IMR-90 (cell line): ENCODE measurements around the gene STAT3. TPM values are rescaled to one million over a fixed set of nuclear protein-coding genes. Genes with fewer than 3 reads are reported as not detected.

ENCODE experiments used
- ATAC-seq: fragments of 200-7000 bp; cut with Tn5 transposase; 2 replicates; pipeline ENCODE4 v1.9.1; 2020; ENCODE audit warnings: low read depth, mild to moderate bottlenecking, moderate library complexity
- BruUV-seq: library from RNA; stranded (reverse); fragments of 400-500 nt; replicated peaks from 2 replicates; lab custom pipeline; 2021; lab: Mats Ljungman, UMichigan
- CTCF ChIA-PET: fragments of 300-600 bp; formaldehyde crosslinking; extraction: SDS; loops from one replicate; lab custom pipeline; 2021; ENCODE audit warnings: antibody characterized with exemption; lab: Yijun Ruan, JAX
- POLR2A ChIA-PET: fragments of 300-600 bp; sonication (Branson Sonifier 250); formaldehyde crosslinking; loops from one replicate; lab custom pipeline; 2022; ENCODE audit warnings: antibody characterized with exemption; ENCODE audit not compliant: unreplicated experiment; lab: Charles Lee
- DNase-seq: peaks from one replicate; pipeline ENCODE4 v3.0.0; 2013
- H2AFZ ChIP-seq: replicated peaks from 2 replicates; pipeline ENCODE3; 2013; ENCODE audit warnings: low read length, mild to moderate bottlenecking; ENCODE audit not compliant: poor library complexity
- H2AK5ac ChIP-seq: 2 replicates; pipeline ENCODE4 v1.6.1; 2013; ENCODE audit warnings: low read depth, low read length, inconsistent platforms
- H2AK9ac ChIP-seq: replicated peaks from 2 replicates; pipeline ENCODE3; 2013; ENCODE audit warnings: mild to moderate bottlenecking, low read depth, low read length, moderate library complexity; ENCODE audit not compliant: poor library complexity
- H2BK120ac ChIP-seq: 2 replicates; pipeline ENCODE4 v1.6.1; 2013; ENCODE audit warnings: low read depth, low read length, inconsistent platforms
- H2BK15ac ChIP-seq: 3 replicates; pipeline ENCODE4 v1.6.1; 2013; ENCODE audit warnings: low read depth, low read length, inconsistent platforms
- H2BK20ac ChIP-seq: 2 replicates; pipeline ENCODE4 v1.6.1; 2013; ENCODE audit warnings: low read depth, mild to moderate bottlenecking, inconsistent platforms, low read length, moderate library complexity
- H2BK5ac ChIP-seq: 2 replicates; pipeline ENCODE4 v1.6.1; 2013; ENCODE audit warnings: mild to moderate bottlenecking, low read depth, low read length, inconsistent platforms; ENCODE audit not compliant: poor library complexity, severe bottlenecking
- H3K14ac ChIP-seq: replicated peaks from 2 replicates; pipeline ENCODE4 v1.6.1; 2013; ENCODE audit warnings: low read depth, low read length, inconsistent platforms
- H3K18ac ChIP-seq: 2 replicates; pipeline ENCODE4 v1.6.1; 2013; ENCODE audit warnings: low read depth, low read length, control low read depth
- H3K23ac ChIP-seq: 2 replicates; pipeline ENCODE4 v1.6.1; 2013; ENCODE audit warnings: low read depth, low read length, inconsistent platforms
- H3K27ac ChIP-seq: 2 replicates; pipeline ENCODE4 v1.5.1; 2013; ENCODE audit warnings: mild to moderate bottlenecking, control low read depth, low read length; ENCODE audit not compliant: insufficient read depth
- H3K27me3 ChIP-seq: 2 replicates; pipeline ENCODE4 v1.6.1; 2013; ENCODE audit warnings: low read length; ENCODE audit not compliant: control insufficient read depth, insufficient read depth
- H3K36me3 ChIP-seq: 2 replicates; pipeline ENCODE4 v1.6.1; 2013; ENCODE audit warnings: low read length, mixed read lengths; ENCODE audit not compliant: control insufficient read depth, insufficient read depth
- H3K4ac ChIP-seq: 2 replicates; pipeline ENCODE4 v1.6.1; 2013; ENCODE audit warnings: low read depth, low read length, inconsistent platforms
- H3K4me1 ChIP-seq: 2 replicates; pipeline ENCODE4 v1.6.1; 2013; ENCODE audit warnings: low read length, mixed read lengths; ENCODE audit not compliant: control insufficient read depth, insufficient read depth
- H3K4me2 ChIP-seq: 2 replicates; pipeline ENCODE4 v1.6.1; 2013; ENCODE audit warnings: low read depth, mild to moderate bottlenecking, control low read depth, low read length, moderate library complexity
- H3K4me3 ChIP-seq: 2 replicates; pipeline ENCODE4 v1.5.1; 2013; ENCODE audit warnings: low read depth, mild to moderate bottlenecking, control low read depth, low read length, moderate library complexity; ENCODE audit not compliant: insufficient read depth
- H3K56ac ChIP-seq: 2 replicates; pipeline ENCODE4 v1.6.1; 2013; ENCODE audit warnings: low read length, inconsistent platforms; ENCODE audit not compliant: insufficient read depth; ENCODE audit errors: extremely low read depth
- H3K79me1 ChIP-seq, 2 experiments: 2 replicates each; pipeline ENCODE4 v1.6.1; 2013; ENCODE audit warnings: low read length in 2 of 2, inconsistent platforms in 1 of 2, low read depth in 1 of 2
- H3K9ac ChIP-seq: 2 replicates; pipeline ENCODE4 v1.6.1; 2013; ENCODE audit warnings: low read depth, low read length, control low read depth
- H3K9me1 ChIP-seq: 2 replicates; pipeline ENCODE4 v1.6.1; 2013; ENCODE audit warnings: low read length, inconsistent platforms; ENCODE audit not compliant: insufficient read depth
- H3K9me3 ChIP-seq: 2 replicates; pipeline ENCODE4 v1.6.1; 2013; ENCODE audit warnings: low read length; ENCODE audit not compliant: control insufficient read depth, insufficient read depth
- H4K20me1 ChIP-seq: 2 replicates; pipeline ENCODE4 v1.6.1; 2013; ENCODE audit warnings: low read length, inconsistent platforms; ENCODE audit not compliant: insufficient read depth
- H4K5ac ChIP-seq: 2 replicates; pipeline ENCODE4 v1.6.1; 2013; ENCODE audit warnings: mild to moderate bottlenecking, low read depth, low read length, control low read depth
- H4K8ac ChIP-seq, 2 experiments: 2 replicates each; pipeline ENCODE4 v1.6.1; 2013; ENCODE audit warnings: low read depth in 2 of 2, low read length in 2 of 2, control low read depth in 1 of 2, inconsistent platforms in 1 of 2
- H4K91ac ChIP-seq: 2 replicates; pipeline ENCODE4 v1.6.1; 2013; ENCODE audit warnings: low read depth, low read length, inconsistent platforms; ENCODE audit not compliant: insufficient read depth
- BHLHE40 ChIP-seq: fragments of 150-350 bp; IDR thresholded peaks from 2 replicates; pipeline ENCODE4 v1.6.1; 2016; ENCODE audit warnings: mild to moderate bottlenecking, low read depth, low read length
- CHD1 ChIP-seq: IDR thresholded peaks from 2 replicates; pipeline ENCODE4 v1.6.1; 2012; ENCODE audit warnings: low read depth, low read length, improper control_type of control experiment
- CTCF ChIP-seq: conservative IDR thresholded peaks from 2 replicates; pipeline ENCODE4 v1.5.1; 2012; ENCODE audit warnings: mild to moderate bottlenecking, low read depth, low read length, improper control_type of control experiment
- FOS ChIP-seq: fragments of 150-350 bp; IDR thresholded peaks from 2 replicates; pipeline ENCODE4 v1.6.1; 2016; ENCODE audit warnings: low read depth, low read length
- MAZ ChIP-seq: IDR thresholded peaks from 2 replicates; pipeline ENCODE4 v1.6.1; 2012; ENCODE audit warnings: low read depth, mild to moderate bottlenecking, low read length, improper control_type of control experiment, moderate library complexity, borderline replicate concordance
- MXI1 ChIP-seq: IDR thresholded peaks from 2 replicates; pipeline ENCODE4 v1.6.1; 2012; ENCODE audit warnings: low read depth, mild to moderate bottlenecking, low read length, moderate library complexity, borderline replicate concordance
- NFE2L2 ChIP-seq: fragments of 150-350 bp; IDR thresholded peaks from 2 replicates; pipeline ENCODE4 v1.6.1; 2016; ENCODE audit warnings: low read depth, mild to moderate bottlenecking, low read length
- POLR2A ChIP-seq: IDR thresholded peaks from 2 replicates; pipeline ENCODE4 v1.6.1; 2012; ENCODE audit warnings: mild to moderate bottlenecking, low read depth, low read length
- RAD21 ChIP-seq: IDR thresholded peaks from 2 replicates; pipeline ENCODE4 v1.6.1; 2012; ENCODE audit warnings: low read length, improper control_type of control experiment
- RCOR1 ChIP-seq: IDR thresholded peaks from 2 replicates; pipeline ENCODE4 v1.6.1; 2012; ENCODE audit warnings: mild to moderate bottlenecking, low read length, improper control_type of control experiment; ENCODE audit not compliant: insufficient replicate concordance
- RFX5 ChIP-seq: IDR thresholded peaks from 2 replicates; pipeline ENCODE4 v1.8.0; 2012; ENCODE audit warnings: low read depth, mild to moderate bottlenecking, low read length, moderate library complexity
- SMC3 ChIP-seq: fragments of 150-350 bp; IDR thresholded peaks from 2 replicates; pipeline ENCODE4 v1.6.1; 2016; ENCODE audit warnings: low read depth, mild to moderate bottlenecking, antibody characterized with exemption, low read length, moderate library complexity
- WGBS, 2 experiments: methylation state at CpG; one replicate each; pipeline versions ENCODE4 v1.1.5 to v1.1.7; 2013; ENCODE audit warnings: missing lambda C conversion rate in 2 of 2; ENCODE audit not compliant: insufficient read length in 1 of 2; ENCODE audit errors: extremely low coverage in 2 of 2; 5-methylcytosine and 5-hydroxymethylcytosine counted together
- dilution Hi-C: fragments of 300-500 bp; cut with HindIII; formaldehyde crosslinking; loops from one replicate; pipeline ENCODE4 v1.14.3; 2018; ENCODE audit warnings: low sequenced_read_pairs; ENCODE audit not compliant: unreplicated experiment
- in situ Hi-C: fragments of 300-500 bp; cut with MboI; formaldehyde crosslinking; loops from 3 replicates; pipeline ENCODE4 v1.14.3; 2019; ENCODE audit warnings: low sequenced_read_pairs, inconsistent platforms, mixed read lengths
- intact Hi-C: fragments of 100-400 bp; cut with micrococcal nuclease; formaldehyde crosslinking; loops from 2 replicates; pipeline ENCODE4 v1.10.0; 2022
- polyA plus RNA-seq, 3 experiments: library from polyadenylated mRNA; depleted of rRNA; stranded (reverse); fragments of >200 nt; gene quantifications; 2 replicates each; pipeline ENCODE4 v1.2.3, GENCODE V29; 2012; ENCODE audit warnings: low replicate concordance in 1 of 3
- total RNA-seq: library from RNA; depleted of rRNA; stranded (reverse); fragments of >200 nt; gene quantifications from 2 replicates; pipeline ENCODE4 v1.2.3, GENCODE V29; 2012
- TF ChIP-seq, protein P1 (sequence below): fragments of 150-350 bp; IDR thresholded peaks from 2 replicates; pipeline ENCODE4 v1.6.1; 2016; ENCODE audit warnings: low read depth, mild to moderate bottlenecking, low read length, moderate library complexity, borderline replicate concordance

STAT3 gene
- total and polyA plus RNA-seq, 2 of the 4 experiments (the other 2 are of a cell fraction) = 47.2 to 66.3 TPM

DNA sequence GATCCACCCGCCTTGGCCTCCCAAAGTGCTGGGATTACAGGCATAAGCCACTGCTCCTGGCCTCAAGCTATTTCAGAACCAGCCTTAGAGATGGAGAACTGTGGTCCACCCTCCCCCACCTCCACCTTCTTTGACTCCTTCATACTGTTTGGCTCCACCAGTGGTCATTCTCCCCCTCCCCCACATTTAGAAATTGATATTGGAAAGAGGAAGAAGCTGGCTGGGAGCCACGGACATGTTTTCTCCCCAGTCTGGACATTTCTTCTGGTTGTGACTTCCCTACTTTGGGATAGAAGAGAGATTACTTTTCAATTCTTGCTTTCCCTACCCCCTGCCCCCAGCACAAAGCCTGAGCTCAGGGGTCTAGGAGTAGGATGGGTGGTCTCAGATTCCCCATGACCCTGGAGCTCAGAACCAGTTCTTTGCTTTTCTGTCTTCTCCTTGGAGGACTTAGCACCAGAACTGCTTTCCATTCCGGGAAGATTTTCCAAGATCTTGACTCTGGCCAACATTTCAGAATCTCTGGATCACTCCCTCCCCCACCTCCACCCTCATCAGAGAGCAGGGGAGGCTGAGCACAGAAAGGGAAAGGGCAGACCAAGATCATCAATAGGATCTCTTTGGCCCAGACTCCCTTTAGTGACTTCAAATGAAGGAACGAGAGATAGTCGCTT lies 18.5 kb upstream of the STAT3 start:
- Histone ChIP-seq H3K4me2 (peak overlapping the region; percentile 22; the same call in 1 of the 2 replicates), H4K8ac (no peak overlapping the region), H3K9ac (no peak overlapping the region), H3K56ac (no peak overlapping the region), H3K79me1 (peaks cover 10 to 79% of the 10 kb centered on the region in 2 experiments; a peak in 3 of 4 replicates), H3K14ac (peak overlapping the region; percentile 30; the same call in 1 of the 2 replicates), H4K20me1 (peaks cover 100% of the 10 kb centered on the region), H2BK15ac (no peak overlapping the region), H3K23ac (peak overlapping the region; percentile 36), H2AFZ (no peak overlapping the region), H3K4ac (no peak overlapping the region), H2BK20ac (no peak overlapping the region), H3K4me3 (no peak overlapping the region), H4K5ac (no peak overlapping the region), H2BK5ac (peak overlapping the region; percentile 36), H3K9me1 (peaks cover 36% of the 10 kb centered on the region), H2AK9ac (peak overlapping the region; percentile 44), H3K4me1 (peaks cover 45% of the 10 kb centered on the region), H3K18ac (no peak overlapping the region), H3K27me3 (no peaks in the 10 kb centered on the region), H3K9me3 (no peaks in the 10 kb centered on the region), H2BK120ac (no peak overlapping the region), H3K36me3 (peaks cover 41% of the 10 kb centered on the region), H2AK5ac (no peak overlapping the region), H3K27ac (peak overlapping the region; percentile 65; the same call in 1 of the 2 replicates), H4K91ac (no peak overlapping the region)
- no peak for TF ChIP-seq CTCF
- TF ChIP-seq MXI1 = no peak
- TF ChIP-seq, protein P1, sequence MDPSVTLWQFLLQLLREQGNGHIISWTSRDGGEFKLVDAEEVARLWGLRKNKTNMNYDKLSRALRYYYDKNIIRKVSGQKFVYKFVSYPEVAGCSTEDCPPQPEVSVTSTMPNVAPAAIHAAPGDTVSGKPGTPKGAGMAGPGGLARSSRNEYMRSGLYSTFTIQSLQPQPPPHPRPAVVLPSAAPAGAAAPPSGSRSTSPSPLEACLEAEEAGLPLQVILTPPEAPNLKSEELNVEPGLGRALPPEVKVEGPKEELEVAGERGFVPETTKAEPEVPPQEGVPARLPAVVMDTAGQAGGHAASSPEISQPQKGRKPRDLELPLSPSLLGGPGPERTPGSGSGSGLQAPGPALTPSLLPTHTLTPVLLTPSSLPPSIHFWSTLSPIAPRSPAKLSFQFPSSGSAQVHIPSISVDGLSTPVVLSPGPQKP = no peak
- TF ChIP-seq RFX5 = no peak
- no peak for TF ChIP-seq CHD1
- TF ChIP-seq BHLHE40 = no peak
- TF ChIP-seq RAD21 = no peak
- no peak for TF ChIP-seq RCOR1
- no peak for TF ChIP-seq SMC3
- no peak for TF ChIP-seq FOS
- TF ChIP-seq POLR2A = no peak
- no peak for TF ChIP-seq NFE2L2
- no peak for TF ChIP-seq MAZ
- DNase-seq = no peak
- POLR2A ChIA-PET = interaction anchor here (0.5 kb wide), 1 partner anchor 9 kb away, joined by 6 read pairs; no protein-coding TSS in a partner anchor
- in situ Hi-C loops (no loop called here), intact Hi-C loops (loop anchor here (1.0 to 5.0 kb wide), 2 partner anchors 84 to 111 kb away; no protein-coding TSS in a partner anchor), dilution Hi-C loops (no loop called here)
- no CpG with 5 or more reads among the region's 5 CpGs for WGBS, 2 experiments
- no TSS peak for BruUV-seq
- no peak for ATAC-seq
- CTCF ChIA-PET = interaction anchor here (0.9 to 1.1 kb wide), 2 partner anchors 106 to 478 kb away, joined by 3 to 4 read pairs; no protein-coding TSS in a partner anchor
